Smooth muscle cell (in vitro differentiated cells): ENCODE measurements around the gene BACH1. TPM values are rescaled to one million over a fixed set of nuclear protein-coding genes. Genes with fewer than 3 reads are reported as not detected.

Experiments used
- DNase-seq: peaks from one replicate; lab custom pipeline; 2025; ENCODE audit not compliant: unreplicated experiment; lab: John Stamatoyannopoulos, UW
- H2AFZ ChIP-seq: fragments of 200-600 bp; sonication (generic); 2 replicates; pipeline ENCODE4 v1.6.0; 2016; ENCODE audit warnings: antibody characterized with exemption, low read depth, mild to moderate bottlenecking
- H3F3A ChIP-seq: fragments of 200-600 bp; sonication (generic); 2 replicates; pipeline ENCODE4 v1.6.0; 2017; ENCODE audit warnings: antibody characterized with exemption, low read depth
- H3K27ac ChIP-seq: fragments of 200-600 bp; sonication (generic); 2 replicates; pipeline ENCODE4 v1.5.1; 2016; ENCODE audit warnings: low read depth, mild to moderate bottlenecking
- H3K27me3 ChIP-seq: fragments of 200-600 bp; sonication (generic); 2 replicates; pipeline ENCODE4 v1.6.1; 2016; ENCODE audit warnings: low read depth, mild to moderate bottlenecking
- H3K36me3 ChIP-seq: fragments of 200-600 bp; sonication (generic); 2 replicates; pipeline ENCODE4 v1.5.1; 2016; ENCODE audit warnings: low read depth
- H3K4me1 ChIP-seq: fragments of 200-600 bp; sonication (generic); 2 replicates; pipeline ENCODE4 v1.5.1; 2016; ENCODE audit warnings: low read depth
- H3K4me2 ChIP-seq: fragments of 200-600 bp; sonication (generic); 2 replicates; pipeline ENCODE4 v1.6.0; 2016; ENCODE audit warnings: mild to moderate bottlenecking
- H3K4me3 ChIP-seq: fragments of 200-600 bp; sonication (generic); 2 replicates; pipeline ENCODE4 v1.5.1; 2016; ENCODE audit warnings: mild to moderate bottlenecking
- H3K79me2 ChIP-seq: fragments of 200-600 bp; sonication (generic); 2 replicates; pipeline ENCODE4 v1.6.0; 2016; ENCODE audit warnings: low read depth, mild to moderate bottlenecking
- H3K9ac ChIP-seq: fragments of 200-600 bp; sonication (generic); 2 replicates; pipeline ENCODE4 v1.6.0; 2016; ENCODE audit warnings: low read depth
- H3K9me3 ChIP-seq: fragments of 200-600 bp; sonication (generic); replicated peaks from 2 replicates; pipeline ENCODE4 v1.5.1; 2016; ENCODE audit warnings: low read depth
- H4K20me1 ChIP-seq: fragments of 200-600 bp; sonication (generic); 2 replicates; pipeline ENCODE4 v1.6.0; 2016; ENCODE audit warnings: low read depth
- WGBS: methylation state at CpG from one replicate; pipeline ENCODE4 v1.1.7; 2016; ENCODE audit warnings: low lambda C conversion rate; 5-methylcytosine and 5-hydroxymethylcytosine counted together
- polyA plus RNA-seq: library from polyadenylated mRNA; unstranded; fragments of >200 nt; fragmentation: Nextera tagmentation; extraction: Ambion mirVana; gene quantifications from 2 replicates; pipeline ENCODE4 v1.2.1, GENCODE V29; 2016
- total RNA-seq: library from RNA; depleted of rRNA; stranded (reverse); fragments of >200 nt; gene quantifications from 2 replicates; pipeline ENCODE4 v1.2.3, GENCODE V29; 2014
- TF ChIP-seq, protein P1 (sequence below): fragments of 200-600 bp; sonication (generic); IDR thresholded peaks from 2 replicates; pipeline ENCODE4 v1.5.1; 2017; ENCODE audit warnings: borderline replicate concordance, mild to moderate bottlenecking, antibody characterized with exemption; ENCODE audit not compliant: insufficient read depth, poor library complexity, severe bottlenecking

The BACH1 gene
- total and polyA plus RNA-seq, 2 experiments from 2014 or later: 29.5 to 103 TPM

DNA sequence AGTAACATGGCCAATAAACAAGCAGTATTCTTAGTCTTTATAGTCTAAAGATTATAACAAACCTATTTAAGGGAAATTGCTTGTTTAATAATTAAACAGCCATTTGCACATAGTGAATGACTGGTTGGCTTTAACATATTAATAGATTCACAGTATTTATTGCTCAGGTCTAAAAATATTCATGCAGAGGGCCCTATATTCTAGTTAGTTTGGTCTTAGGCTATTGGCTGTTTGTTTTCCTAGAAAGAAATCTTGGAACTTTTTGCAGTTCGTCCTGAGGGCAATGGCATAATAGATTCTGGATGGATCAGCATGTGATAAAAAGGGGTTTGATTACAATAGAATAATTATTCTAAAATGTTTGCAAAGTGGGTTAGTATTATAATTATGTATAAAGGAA lies 34.7 kb downstream of the BACH1 start:
- TF ChIP-seq, protein P1, sequence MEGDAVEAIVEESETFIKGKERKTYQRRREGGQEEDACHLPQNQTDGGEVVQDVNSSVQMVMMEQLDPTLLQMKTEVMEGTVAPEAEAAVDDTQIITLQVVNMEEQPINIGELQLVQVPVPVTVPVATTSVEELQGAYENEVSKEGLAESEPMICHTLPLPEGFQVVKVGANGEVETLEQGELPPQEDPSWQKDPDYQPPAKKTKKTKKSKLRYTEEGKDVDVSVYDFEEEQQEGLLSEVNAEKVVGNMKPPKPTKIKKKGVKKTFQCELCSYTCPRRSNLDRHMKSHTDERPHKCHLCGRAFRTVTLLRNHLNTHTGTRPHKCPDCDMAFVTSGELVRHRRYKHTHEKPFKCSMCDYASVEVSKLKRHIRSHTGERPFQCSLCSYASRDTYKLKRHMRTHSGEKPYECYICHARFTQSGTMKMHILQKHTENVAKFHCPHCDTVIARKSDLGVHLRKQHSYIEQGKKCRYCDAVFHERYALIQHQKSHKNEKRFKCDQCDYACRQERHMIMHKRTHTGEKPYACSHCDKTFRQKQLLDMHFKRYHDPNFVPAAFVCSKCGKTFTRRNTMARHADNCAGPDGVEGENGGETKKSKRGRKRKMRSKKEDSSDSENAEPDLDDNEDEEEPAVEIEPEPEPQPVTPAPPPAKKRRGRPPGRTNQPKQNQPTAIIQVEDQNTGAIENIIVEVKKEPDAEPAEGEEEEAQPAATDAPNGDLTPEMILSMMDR: no peak
- Histone ChIP-seq H3K9ac (peak overlapping the region; percentile 14), H4K20me1 (peaks cover 96% of the 10 kb centered on the region), H2AFZ (no peak overlapping the region), H3K36me3 (peaks cover 17% of the 10 kb centered on the region), H3K4me2 (peak overlapping the region; percentile 67), H3F3A (peaks cover 32% of the 10 kb centered on the region), H3K79me2 (peaks cover 83% of the 10 kb centered on the region), H3K27ac (peak overlapping the region; percentile 91), H3K9me3 (no peaks in the 10 kb centered on the region), H3K4me1 (peaks cover 30% of the 10 kb centered on the region), H3K4me3 (no peak overlapping the region), H3K27me3 (no peaks in the 10 kb centered on the region)
- 100% methylated on average over 1 of the region's 1 CpG for WGBS
- DNase-seq: no peak

DNA sequence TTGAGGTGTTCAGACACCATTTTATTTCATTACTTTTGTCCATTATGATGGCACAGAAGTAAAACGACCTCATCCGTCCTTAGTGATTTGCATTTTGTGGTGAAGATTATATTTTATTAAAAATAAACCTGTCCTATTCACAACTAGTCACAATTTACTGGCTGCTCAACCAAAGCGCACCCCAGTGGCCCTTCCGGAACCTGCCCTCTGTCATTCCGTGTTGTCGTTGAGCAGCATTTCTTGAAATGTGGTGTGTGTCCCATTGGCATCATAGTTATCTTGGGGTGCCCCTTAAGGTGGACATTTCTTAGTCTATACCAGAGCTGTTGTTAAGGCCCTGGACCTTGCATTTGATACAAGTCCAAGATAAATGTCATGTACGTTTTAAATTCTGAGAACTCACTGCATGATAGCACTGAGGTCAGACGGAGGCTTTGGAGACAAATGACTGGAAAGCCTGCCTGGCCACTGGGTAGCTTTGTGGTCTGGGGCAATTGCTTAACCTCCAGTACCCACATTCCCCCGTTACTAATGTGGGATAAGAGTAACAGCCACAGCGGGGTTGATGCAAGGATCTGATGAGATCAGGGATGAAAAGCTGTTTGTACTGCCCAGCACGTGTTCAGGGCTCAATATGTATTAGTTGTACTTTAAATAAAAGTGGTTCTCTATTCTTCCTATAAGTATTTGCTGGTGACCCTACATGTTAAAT lies 36.2 kb downstream of the BACH1 start:
- Histone ChIP-seq H3K4me2 (peak overlapping the region; percentile 42), H3K9me3 (no peaks in the 10 kb centered on the region), H3K27me3 (no peaks in the 10 kb centered on the region)

DNA sequence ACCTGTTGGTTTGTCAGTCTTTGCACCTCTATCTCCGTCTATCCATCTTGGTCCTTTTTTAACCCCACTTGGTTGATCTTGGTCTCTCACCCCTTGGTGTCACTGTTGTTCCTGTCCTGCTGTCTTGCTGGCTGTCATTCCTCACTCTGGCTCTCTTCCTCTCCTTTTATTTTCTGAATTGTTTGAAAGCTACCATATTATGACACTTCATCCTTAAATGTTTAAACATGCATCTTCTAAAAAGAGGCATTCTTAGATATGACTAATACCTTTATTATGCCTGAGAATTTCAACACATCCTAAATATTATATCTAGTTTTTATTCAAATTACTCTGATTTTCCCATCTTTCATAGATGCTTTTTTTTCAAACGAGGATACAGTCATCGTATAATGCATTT lies 37.0 kb downstream of the BACH1 start:
- WGBS: 91% methylated on average over 3 of the region's 3 CpGs
- Histone ChIP-seq H3K4me1 (peaks cover 30% of the 10 kb centered on the region), H3K36me3 (peaks cover 3% of the 10 kb centered on the region), H2AFZ (no peak overlapping the region), H3K9me3 (no peaks in the 10 kb centered on the region), H3K27ac (peak overlapping the region; percentile 91), H4K20me1 (peaks cover 85% of the 10 kb centered on the region), H3K79me2 (peaks cover 77% of the 10 kb centered on the region), H3K9ac (no peak overlapping the region), H3F3A (peaks cover 22% of the 10 kb centered on the region), H3K4me2 (peak overlapping the region; percentile 42), H3K4me3 (no peak overlapping the region), H3K27me3 (no peaks in the 10 kb centered on the region)
- DNase-seq: no peak
- TF ChIP-seq, protein P1: no peak

More for the DNA sequence above, 36.2 kb downstream of the BACH1 start:
- Histone ChIP-seq H3K79me2 (peaks cover 83% of the 10 kb centered on the region), H3F3A (peaks cover 28% of the 10 kb centered on the region), H2AFZ (no peak overlapping the region), H3K27ac (peak overlapping the region; percentile 91), H3K4me1 (peaks cover 30% of the 10 kb centered on the region), H4K20me1 (peaks cover 92% of the 10 kb centered on the region), H3K36me3 (peaks cover 9% of the 10 kb centered on the region), H3K9ac (no peak overlapping the region), H3K4me3 (no peak overlapping the region)
- TF ChIP-seq, protein P1: no peak
- 64% methylated on average over 11 of the region's 11 CpGs for WGBS
- DNase-seq: no peak

GRCh38 chr21:29338256-29338655 lies 39.5 kb downstream of the BACH1 start:
- H3K4me2 ChIP-seq: no peak overlapping the region
- peaks cover 64% of the 10 kb centered on the region for H3K79me2 ChIP-seq
- TF ChIP-seq, protein P1: no peak
- H3K9ac ChIP-seq: no peak overlapping the region
- no peak overlapping the region for H2AFZ ChIP-seq
- no peak overlapping the region for H3K4me3 ChIP-seq
- no peaks in the 10 kb centered on the region for H3K27me3 ChIP-seq
- no peak overlapping the region for H3K27ac ChIP-seq
- H3K4me1 ChIP-seq: peaks cover 30% of the 10 kb centered on the region
- H3F3A ChIP-seq: peaks cover 8% of the 10 kb centered on the region
- no peaks in the 10 kb centered on the region for H3K9me3 ChIP-seq
- DNase-seq: no peak
- WGBS: 96% methylated on average over 4 of the region's 4 CpGs
- no peaks in the 10 kb centered on the region for H3K36me3 ChIP-seq
- peaks cover 64% of the 10 kb centered on the region for H4K20me1 ChIP-seq
